Measurements from ENCODE around the gene USP14.

Gene USP14

DNA sequence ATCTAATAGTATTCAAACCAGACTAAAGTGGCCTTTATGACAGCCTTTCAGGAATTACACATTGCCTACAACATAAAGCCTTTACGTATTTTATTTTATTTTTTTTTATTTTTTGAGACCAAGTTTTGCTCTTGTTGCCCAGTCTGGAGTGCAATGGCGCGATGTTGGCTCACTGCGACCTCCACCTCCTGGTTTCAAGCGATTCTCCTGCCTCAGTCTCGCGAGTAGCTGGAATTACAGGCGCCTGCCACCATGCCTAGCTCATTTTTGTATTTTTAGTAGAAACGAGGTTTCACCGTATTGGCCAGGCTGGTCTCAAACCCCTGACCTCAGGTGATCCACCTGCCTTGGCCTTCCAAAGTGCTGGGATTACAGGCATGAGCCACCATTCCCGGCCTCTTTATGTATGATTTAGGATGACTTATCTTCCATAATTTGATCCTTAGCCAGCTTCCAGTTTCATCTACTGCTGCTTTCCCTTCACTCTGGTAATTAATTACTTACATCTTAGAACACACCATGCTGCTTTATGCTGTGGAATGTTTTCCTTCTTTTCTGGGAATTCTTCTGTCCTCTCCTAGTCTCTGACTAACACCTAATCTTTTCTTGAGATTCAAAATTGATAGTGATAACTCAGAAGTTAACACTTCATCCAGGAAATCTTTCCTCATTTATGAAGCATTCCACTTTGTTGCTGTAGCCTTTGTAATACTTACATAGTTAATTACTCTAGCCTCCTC is 2.6 kb downstream of the USP14 start:
- no peak for DNase-seq

DNA sequence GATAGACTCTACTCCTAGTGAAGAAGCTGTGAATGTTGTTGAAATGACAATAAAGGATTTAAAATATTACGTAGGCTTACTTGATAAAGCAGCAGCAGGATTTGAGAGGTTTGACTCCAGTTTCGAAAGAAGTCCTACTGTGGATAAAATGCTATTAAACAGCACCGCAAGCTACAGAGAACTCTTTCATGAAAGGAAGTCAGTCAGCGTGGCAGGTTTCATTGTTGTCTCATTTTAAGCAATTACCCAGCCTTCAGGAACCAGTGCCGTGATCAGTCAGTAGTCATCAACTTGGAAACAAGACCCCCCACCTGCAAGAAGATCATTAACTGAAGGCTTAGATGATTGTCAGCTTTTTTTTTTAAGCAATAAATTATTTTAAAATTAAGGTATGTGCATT is 14.0 kb downstream of the USP14 start:
- no peak for DNase-seq

DNA sequence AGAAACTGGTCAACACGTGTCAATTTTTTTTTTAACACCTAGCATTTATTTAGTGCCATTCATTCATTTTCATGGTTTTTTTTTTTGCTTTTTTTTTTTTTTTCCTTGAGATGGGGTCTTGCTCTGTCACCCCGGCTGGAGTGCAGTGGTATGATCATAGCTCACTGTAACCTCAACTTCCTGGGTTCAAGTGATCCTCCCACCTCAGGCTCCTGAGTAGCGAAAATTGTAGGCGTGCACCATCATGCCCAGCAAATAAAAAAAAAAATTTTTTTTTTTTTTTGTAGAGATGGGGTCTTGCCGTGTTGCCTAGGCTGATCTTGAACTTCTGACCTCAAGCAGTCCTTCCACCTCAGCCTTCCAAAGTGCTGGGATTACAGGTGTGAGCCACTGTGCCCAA is 21.1 kb downstream of the USP14 start:
- DNase-seq, result no peak

DNA sequence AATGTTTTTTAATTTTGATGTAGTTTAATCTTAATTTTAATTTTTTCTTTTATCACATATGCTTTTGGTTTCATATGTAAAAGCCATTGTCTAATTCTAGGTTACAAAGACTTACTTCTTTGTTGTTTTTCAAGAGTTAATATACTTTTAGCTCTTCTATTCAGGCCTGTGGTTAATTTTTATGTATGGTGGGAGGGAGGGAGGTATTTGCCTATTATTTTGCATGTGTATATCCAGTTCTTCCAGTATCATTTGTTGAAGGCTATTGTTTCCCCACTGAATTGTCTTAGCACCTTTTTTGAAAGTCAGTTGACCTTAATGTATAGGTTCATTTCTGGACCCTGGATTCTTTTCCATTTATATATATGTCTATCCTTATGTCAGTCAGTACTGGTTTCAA is 23.4 kb downstream of the USP14 start:
- peak; percentile 37 to 63 for DNase-seq

DNA sequence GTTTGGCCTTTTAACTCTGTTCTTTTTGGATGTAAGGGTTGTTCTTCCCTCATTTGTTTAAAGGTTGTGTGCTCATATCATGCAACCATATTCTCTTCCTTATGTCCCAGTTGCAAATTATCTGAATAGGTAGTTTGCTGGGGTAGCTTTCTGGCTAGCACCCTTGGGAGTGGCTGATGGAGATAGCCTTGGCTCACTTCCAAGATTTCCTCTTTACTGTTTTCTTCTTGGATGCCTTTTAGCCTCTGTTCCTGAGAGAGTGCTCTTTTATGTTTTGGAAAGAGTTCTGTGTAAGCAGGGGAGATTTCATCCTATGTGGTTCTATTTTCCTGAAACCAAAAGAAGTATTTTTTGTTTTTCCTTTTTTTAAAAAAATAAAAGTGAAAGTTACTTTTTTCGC is 25.4 kb downstream of the USP14 start:
- peak; percentile 1 to 42 for DNase-seq

DNA sequence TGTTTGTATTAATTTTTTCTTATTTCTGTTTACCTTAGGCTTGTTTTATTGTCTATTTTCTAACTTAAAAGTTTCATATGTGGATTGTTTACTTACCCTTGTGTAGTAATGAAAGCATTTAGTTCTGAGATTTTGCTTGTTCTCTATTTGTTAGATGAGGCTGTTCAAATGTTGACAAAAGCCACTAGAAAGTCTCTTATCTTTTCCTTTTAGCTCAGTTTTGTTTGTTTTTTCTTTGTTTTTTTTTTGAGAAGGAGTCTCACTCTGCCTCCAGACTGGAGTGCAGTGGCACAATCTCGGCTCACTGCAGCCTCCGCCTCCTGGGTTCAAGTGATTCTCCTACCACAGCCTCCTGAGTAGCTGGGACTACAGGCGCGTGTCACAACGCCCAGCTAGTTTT is 30.9 kb downstream of the USP14 start:
- DNase-seq, result no peak

DNA sequence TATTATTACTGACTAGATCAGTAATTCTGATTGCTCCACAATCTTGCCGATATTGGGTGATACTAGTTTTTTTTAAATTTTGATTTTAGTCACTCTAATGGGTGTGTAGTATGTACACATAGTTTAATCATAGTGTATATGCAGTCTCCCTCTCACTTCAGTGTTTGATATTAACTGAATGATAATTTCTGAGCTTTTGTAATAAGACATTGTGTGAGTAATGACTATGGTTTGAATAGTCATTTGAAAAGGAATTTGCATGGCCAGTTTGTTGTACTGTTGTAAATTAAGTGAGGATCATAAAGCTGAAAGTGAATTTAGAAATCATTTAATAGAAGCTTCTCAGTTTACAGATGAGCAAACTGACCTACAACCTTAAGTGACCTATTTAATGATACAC is 33.4 kb downstream of the USP14 start:
- DNase-seq, result peak in 1 of 2 experiments; percentile 6

DNA sequence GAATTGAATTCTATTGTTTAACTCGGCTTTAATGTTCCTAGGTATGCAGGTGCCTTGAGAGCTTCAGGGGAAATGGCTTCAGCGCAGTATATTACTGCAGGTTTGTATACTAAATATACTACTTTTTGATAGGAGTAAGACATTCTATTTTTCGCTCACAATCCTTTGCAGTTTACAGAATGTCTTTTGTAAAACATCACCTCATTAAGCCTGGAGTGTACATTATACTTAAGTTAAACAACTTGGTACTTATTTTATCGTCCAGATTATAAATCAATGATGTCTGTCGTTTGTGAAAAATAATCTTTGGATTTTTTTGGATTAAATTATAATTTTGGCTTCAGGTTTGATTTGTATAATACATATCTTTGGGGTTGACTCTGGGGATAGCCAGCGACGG is 34.4 kb downstream of the USP14 start:
- DNase-seq, result no peak

DNA sequence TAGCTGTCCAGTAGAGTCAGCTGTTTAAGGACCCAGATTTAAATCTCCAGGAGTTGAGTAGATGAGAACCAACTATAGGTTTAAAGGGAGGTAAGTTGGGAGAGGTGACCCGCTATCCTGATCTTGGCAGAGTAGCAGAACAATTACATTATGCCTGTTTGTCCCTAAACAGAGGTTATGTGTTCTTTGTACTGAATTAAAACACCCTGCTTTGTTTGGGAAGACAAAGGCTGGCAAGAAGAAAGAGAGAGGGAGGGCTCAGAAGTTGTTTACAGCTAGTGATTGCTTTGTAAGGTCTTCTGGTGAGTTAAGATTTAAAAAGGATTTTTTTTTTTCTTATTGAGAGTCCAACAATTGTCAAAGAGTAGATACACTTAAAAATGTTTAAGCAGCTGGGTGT is 37.3 kb downstream of the USP14 start:
- no peak for DNase-seq

DNA sequence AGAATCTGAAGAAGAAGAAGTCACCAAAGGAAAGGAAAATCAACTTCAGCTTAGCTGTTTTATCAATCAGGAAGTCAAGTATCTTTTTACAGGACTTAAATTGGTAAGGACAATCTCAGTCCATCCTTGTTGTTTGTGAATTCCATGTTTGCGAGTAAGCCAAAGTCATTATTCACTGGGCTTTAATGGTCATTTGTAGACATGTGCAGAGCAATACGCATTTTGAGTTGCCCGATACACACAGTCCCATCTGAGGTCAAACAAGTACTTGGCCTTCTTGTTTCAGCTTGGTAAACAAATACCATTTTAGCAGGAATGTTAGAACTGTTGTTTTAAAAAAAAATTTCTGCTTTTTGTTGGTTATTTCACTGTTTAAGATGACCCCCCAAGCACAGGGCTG is 40.9 kb downstream of the USP14 start:
- no peak for DNase-seq

DNA sequence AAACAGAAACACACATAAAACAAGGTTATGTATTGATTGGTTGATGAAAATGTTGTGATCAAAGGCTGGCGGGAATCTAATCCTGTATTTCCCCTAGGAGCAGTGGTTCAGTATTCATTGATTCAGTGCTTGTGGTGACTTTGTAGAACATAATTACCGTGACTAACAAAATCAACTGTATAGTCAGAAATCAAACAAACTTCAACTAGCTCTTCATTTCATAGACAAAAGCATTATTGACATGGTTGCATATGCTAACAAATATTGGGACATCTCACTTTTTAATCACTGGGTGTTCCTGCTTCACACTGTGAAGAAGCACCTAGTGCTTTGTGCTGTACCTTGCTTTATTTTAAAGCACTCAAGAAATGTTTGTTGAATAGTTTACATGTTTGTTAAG is 41.4 kb downstream of the USP14 start:
- DNase-seq, result no peak

DNA sequence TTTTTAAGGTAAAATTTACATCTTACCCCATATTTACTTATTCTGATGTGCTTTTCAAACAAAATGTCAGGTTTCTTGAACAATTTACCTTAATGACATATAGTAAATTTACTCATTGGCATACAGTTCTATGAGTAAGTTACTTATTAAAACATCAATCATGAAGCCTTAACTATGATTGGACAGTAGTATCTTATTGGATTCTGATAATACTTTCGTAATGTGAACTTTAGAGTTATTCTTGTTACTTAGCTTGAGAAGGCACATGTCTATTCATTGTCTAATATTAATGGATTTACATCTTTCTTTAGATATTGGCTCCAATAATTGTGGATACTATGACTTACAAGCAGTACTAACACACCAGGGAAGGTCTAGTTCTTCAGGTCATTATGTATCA is 51.7 kb downstream of the USP14 start:
- DNase-seq, result no peak

DNA sequence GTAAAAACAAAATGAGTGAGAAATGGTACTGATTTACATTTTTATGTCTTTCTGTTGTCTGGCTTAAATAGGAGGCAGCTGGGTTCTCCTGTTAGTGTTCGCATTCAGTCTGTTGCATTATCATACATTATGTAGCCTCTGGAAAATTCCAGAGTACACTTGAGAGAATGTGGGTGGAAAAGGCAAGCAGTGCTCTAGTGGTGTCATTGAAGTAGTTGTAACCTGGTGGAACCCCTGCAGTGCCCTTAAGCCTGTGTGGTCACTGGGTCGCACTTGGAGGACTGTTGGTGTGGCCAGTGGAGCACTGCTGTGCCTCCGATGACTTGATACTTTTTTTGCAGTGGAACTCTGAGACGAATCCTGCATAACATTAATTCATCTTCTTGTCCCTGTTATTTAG is 52.4 kb downstream of the USP14 start:
- no peak for DNase-seq

DNA sequence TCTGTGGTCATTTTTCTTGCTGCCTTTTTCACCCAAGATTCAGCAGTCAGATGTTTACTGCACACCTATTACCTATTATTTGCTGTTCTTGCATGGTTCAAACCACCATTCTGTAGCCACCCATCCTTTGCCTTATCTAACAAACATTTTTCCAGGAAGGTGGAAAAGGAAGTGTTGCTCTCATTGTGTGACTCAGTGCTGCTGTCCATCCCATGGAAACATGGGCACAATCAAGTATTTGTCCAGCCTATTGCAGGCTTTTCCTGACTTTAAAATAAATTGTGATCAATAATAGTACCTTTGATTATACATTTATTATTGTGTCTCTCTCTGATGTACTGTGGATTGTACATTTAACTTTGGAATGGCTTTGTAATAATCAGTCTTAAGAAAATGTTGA is 53.2 kb downstream of the USP14 start:
- DNase-seq, result no peak

DNA sequence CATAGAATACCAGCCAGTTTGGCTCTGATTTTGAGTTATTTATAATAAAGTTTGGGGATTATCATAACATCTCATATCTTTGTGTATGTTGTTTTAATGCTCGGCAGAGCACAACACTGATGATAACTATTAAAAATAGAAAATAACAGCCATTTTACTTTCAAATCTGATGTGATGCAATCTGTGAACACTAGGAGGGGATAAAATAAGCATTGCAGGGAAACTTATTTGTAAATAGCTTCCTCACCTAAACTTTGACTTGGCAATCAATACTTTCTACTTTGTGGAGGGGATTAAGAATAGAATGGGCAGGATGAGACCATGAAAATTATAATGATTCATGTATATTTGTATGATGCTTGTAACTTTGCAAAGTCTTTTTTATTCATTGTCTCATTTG is 54.4 kb downstream of the USP14 start:
- DNase-seq, result no peak

DNA sequence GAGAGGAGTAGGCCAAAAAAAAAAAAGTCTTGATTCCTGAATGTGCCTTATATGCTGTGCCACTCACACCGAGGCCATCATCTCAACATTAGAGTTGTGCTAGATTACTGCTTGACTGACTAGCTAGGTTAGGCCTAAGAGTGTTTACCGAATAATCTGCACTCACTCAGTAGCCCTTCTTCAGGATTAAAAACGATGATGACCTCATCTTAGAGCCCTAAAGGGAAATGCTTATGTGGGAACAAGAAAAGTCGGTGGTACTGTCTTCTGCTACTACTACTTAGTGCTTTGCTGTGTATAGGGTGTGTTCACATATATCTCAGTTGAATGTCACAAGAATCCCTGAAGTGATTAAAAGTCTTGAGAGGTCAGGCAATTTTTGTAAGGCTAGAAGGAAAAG is 55.1 kb downstream of the USP14 start:
- DNase-seq, result no peak

DNA sequence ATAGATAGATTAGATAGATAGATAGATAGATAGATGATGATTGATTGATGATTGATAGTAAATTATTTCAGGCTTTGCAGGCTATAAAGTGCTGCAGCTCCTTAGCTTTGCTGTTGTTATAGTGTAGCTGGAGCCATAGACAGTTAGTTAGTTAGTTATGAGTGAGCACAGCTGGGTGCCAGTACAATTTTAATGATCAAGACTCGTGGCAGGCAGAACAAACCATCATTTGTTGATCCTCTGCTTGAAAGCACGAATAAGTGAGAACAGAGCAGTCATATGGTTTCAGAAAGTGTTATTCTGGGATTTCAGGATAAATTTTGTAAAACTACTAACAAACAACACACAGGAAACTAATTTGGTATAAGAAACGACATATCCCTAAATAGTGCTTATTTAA is 55.6 kb downstream of the USP14 start:
- no peak for DNase-seq

DNA sequence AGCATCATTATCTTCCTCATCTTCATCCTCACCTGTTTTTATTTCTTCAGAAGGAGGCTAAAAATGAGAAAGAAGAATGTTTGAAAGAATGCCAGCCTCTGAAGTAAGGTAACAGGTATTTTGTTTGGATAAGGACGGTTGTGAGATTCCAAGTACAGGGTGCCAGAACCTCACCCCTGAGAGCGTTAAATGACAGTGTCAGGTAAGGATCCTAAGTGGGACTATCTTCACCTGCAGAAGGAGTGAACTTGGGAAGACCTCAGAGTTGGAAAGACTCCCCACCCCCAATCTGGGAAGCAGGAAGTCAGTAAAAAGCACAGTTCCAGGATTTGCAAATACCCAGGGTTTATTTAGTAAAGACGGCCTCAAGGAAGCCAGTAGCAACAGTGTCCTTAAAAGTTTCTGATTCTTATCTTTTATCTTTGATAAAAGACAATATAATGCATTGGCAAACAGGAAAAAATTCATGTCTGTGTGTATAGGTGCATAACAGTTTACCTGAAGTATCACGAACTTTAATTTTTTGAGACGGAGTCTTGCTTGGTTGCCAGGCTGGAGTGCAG is 57.2 kb downstream of the USP14 start:
- DNase-seq, result no peak

DNA sequence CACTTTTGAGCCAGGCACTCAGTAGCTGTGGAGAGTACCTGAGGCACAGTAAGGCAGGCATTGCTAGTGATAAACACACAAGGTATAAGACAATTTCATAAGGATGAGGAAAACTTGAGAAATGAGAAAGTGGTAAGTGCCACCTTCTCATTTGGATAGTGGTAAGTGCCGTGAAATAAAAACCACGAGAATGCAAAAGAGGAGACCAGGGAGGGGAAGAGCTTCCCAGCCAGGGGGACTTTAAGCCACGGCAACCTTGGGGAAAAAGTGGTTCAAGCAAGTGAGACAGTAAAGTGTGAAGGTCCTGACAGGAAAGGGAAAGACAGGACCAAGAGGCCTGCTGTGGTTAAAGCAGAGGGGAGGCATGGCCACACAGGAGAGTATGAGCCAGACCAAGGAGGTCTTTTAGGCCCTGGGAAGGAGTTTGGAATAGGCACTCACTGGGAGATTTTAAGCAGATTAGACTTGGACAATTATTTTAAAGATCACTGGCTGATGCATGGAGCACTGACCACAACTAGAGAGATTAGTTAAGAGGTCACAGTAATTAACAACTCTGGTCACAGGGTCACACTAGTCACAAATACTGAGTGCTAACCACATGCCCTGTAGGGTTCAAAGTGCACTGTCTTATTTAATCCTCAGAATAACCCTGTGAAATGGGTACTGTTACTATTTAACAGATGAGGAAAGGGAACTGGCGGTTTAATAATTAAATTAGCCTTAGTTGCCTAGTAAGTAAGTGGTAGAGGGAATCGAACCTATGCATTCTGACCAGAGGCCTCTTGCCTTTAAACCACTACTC is 59.4 kb downstream of the USP14 start:
- DNase-seq, result no peak

DNA sequence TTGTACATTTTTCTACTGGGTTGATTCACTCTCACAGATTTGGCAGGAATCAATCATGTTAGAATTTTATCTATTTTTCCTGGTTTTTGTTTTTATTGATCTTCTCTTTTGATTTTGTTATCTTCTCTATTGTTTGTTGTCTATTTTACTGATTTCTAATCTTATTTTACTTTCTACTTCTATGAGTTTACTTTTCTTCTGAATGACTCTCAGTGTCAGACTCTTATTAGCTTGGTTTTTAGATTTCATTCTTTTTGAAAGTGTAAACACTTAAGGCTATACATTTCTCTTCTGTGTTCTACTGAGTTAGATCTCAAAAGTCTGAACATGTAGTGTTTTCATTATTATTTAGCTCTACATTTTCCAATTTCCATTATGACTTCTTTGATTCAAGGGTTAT is 62.4 kb downstream of the USP14 start:
- no peak for DNase-seq

DNA sequence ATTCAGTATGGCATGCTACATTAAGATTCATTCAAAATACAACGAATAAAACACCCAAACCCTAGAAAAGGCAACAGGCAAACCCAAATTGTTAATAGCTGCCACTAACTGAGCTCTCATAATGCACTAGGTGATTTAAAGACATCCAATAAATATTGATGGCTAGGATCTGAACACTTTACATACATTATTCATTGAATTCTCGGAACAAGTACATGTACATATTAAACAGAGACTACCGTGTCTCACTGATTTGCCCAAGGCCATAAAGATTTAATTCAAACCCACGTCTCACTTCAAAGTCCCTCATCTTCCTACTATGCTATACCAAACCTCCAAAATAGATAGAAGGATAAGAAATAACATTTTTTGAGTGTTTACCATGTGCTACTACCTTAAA is 67.4 kb downstream of the USP14 start:
- DNase-seq, result no peak

DNA sequence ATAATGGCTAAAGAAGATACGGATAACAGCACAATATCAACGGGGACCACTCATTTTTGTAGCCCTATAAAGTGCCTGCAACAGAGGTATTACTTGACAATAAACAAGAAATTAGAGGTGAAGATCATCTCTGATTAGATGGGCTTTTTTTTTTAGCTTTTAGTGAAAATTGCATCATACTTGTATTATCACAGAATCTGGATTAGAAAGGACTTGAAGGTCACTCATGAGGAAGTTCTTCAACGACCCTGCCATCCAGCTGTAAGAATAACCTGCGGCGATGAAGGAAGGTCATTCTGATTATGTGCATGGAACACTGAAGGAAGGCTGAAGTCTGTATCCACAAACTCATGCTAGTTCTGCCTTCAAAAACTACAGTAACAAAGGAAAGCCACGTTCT is 69.0 kb downstream of the USP14 start:
- no peak for DNase-seq

DNA sequence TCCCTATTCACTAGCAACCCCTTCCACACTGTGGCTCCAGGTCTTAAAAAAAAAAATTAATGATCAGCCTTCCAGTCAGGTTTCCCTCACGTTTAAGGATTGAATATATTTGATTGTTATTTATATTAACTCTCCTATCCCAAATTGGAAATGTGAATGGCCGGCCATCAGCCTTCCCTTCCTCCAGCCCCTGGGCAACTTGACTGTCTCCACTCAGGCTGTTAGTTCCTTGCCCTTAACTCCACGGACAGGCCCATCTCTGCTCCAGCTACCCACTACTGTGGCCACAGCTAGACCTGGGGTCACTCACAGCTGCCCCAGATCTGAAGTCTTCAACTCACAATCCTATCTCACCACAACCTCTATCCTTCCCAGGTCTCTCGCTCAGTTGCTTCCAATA is 69.5 kb downstream of the USP14 start:
- DNase-seq, result no peak

DNA sequence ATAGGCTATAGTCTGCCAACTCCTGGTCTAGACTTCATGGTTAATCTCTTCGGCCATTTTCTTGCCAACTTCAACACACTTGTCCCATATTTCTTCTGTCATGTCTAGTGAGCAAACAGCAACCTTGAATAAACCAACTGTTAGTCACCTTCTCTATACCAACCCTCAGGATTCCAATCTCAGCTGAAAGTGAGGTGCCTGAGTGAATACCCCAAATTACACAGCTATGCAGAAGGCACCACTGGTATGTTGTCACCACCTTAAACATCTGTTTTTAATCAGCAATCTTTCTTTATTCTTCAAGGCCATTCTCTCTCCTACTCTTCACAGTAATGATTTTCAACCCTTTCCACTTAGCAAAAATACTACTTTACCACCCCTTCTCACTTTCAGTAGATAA is 70.2 kb downstream of the USP14 start:
- DNase-seq, result no peak
